Glomerular endothelial cell (primary cell): ENCODE data around the gene IL2RA. TPM values are rescaled to one million over a fixed set of nuclear protein-coding genes. Genes with fewer than 3 reads are reported as not detected.
"Not testable (repeated sequence)": the region's sequence is repeated elsewhere in the genome, so short reads cannot be mapped to it uniquely, and the experiment has no call there.

Source experiments
- DNase-seq: peaks from one replicate; pipeline ENCODE4 v3.0.0-alpha.2; 2011; ENCODE audit warnings: low read depth, low spot score; ENCODE audit errors: extremely low read depth
- total RNA-seq: library from RNA; depleted of rRNA; stranded (reverse); fragments of >200 nt; gene quantifications from 2 replicates; pipeline ENCODE4 v1.2.3, GENCODE V29; 2015

Gene IL2RA
- not detected in 2 replicates for total RNA-seq

- no peak for DNase-seq
These were observed at the start of gene IL2RA for GRCh38 chr10:6062101-6062771. Gene IL2RA (minus strand): TSS chr10:6062367. CDS start chr10:6062151, 216 bp downstream.

- DNase-seq = no peak
These were observed 48.0 kb upstream of the IL2RA start for GRCh38 chr10:6110136-6110535.

GRCh38 chr10:6109444-6109775, 47.2 kb upstream of the IL2RA start:
- no peak for DNase-seq

- no peak for DNase-seq
These were observed 46.7 kb upstream of the IL2RA start for GRCh38 chr10:6108631-6109443.

GRCh38 chr10:6108072-6108471, 45.9 kb upstream of the IL2RA start:
- no peak for DNase-seq

GRCh38 chr10:6107616-6108015, 45.4 kb upstream of the IL2RA start:
- DNase-seq = not testable (repeated sequence)

GRCh38 chr10:6103591-6103990, 41.4 kb upstream of the IL2RA start:
- DNase-seq = no peak

GRCh38 chr10:6102128-6102527, 40.0 kb upstream of the IL2RA start:
- no peak for DNase-seq

GRCh38 chr10:6101181-6101580, 39.0 kb upstream of the IL2RA start:
- no peak for DNase-seq

GRCh38 chr10:6100370-6100769, 38.2 kb upstream of the IL2RA start:
- no peak for DNase-seq

GRCh38 chr10:6098156-6098555, 36.0 kb upstream of the IL2RA start:
- no peak for DNase-seq

- DNase-seq = no peak
These were observed 34.9 kb upstream of the IL2RA start for GRCh38 chr10:6097063-6097462.

GRCh38 chr10:6095810-6096570, 33.8 kb upstream of the IL2RA start:
- no peak for DNase-seq

- no peak for DNase-seq
These were observed 30.6 kb upstream of the IL2RA start for GRCh38 chr10:6092731-6093130.

GRCh38 chr10:6091630-6092029, 29.5 kb upstream of the IL2RA start:
- peak; percentile 78 for DNase-seq

GRCh38 chr10:6089334-6090219, 27.4 kb upstream of the IL2RA start:
- DNase-seq = no peak

GRCh38 chr10:6088721-6089333, 26.7 kb upstream of the IL2RA start, which contains the start of gene RBM17:
Gene RBM17 (plus strand): TSS chr10:6089034. CDS start chr10:6097066, 8,032 bp downstream.
- peak; percentile 70 for DNase-seq

GRCh38 chr10:6086375-6087233, 24.4 kb upstream of the IL2RA start:
- peak; percentile 77 for DNase-seq
